WTC11 (cell line): ENCODE measurements around the gene SETDB1. TPM values are rescaled to one million over a fixed set of nuclear protein-coding genes. Genes with fewer than 3 reads are reported as not detected.

Source experiments
- ATAC-seq: fragments of 200-7000 bp; cut with Tn5 transposase; 2 replicates; pipeline ENCODE4 v1.10.0; 2021; ENCODE audit warnings: mild to moderate bottlenecking, moderate library complexity
- CTCF ChIA-PET: fragments of 300-600 bp; sonication (Branson Sonifier 250); formaldehyde crosslinking; loops from one replicate; lab custom pipeline; 2021; ENCODE audit warnings: antibody characterized with exemption; lab: Charles Lee
- POLR2A ChIA-PET: fragments of 350-600 bp; sonication (Branson Sonifier 250); formaldehyde crosslinking; loops from one replicate; lab custom pipeline; 2021; ENCODE audit warnings: antibody characterized with exemption; lab: Charles Lee
- DNase-seq: peaks from one replicate; pipeline ENCODE4 v3.0.0; 2021; ENCODE audit warnings: low spot score
- H3K27ac Mint-ChIP-seq: 2 replicates; pipeline ENCODE4 v1.8.0; 2021; ENCODE audit warnings: mixed read lengths
- H3K27me3 Mint-ChIP-seq: 2 replicates; pipeline ENCODE4 v1.8.0; 2021; ENCODE audit warnings: low read depth, mild to moderate bottlenecking, moderate library complexity, mixed read lengths
- H3K36me3 Mint-ChIP-seq: 2 replicates; pipeline ENCODE4 v1.8.0; 2021; ENCODE audit warnings: mixed read lengths
- H3K4me1 Mint-ChIP-seq: 2 replicates; pipeline ENCODE4 v1.8.0; 2022; ENCODE audit warnings: mixed read lengths
- H3K4me3 Mint-ChIP-seq: 2 replicates; pipeline ENCODE4 v1.8.0; 2021; ENCODE audit warnings: mild to moderate bottlenecking, moderate library complexity, mixed read lengths
- H3K9me3 Mint-ChIP-seq: 2 replicates; pipeline ENCODE4 v1.8.0; 2021; ENCODE audit warnings: mixed read lengths
- FOXJ3 ChIP-seq: sonication (generic); formaldehyde crosslinking; IDR thresholded peaks from 2 replicates; pipeline ENCODE4 v1.9.0; 2021; ENCODE audit warnings: missing genetic modification reagents, mild to moderate bottlenecking, borderline replicate concordance
- GABPB1 ChIP-seq: sonication (generic); formaldehyde crosslinking; IDR thresholded peaks from 2 replicates; pipeline ENCODE4 v1.8.1; 2023; ENCODE audit warnings: mild to moderate bottlenecking, missing genetic modification reagents
- GRHL2 ChIP-seq: fragments of 250-450 bp; sonication (Bioruptor Pico); IDR thresholded peaks from 2 replicates; pipeline ENCODE4 v1.8.0; 2022; ENCODE audit warnings: mild to moderate bottlenecking, moderate library complexity; ENCODE audit not compliant: insufficient replicate concordance, severe bottlenecking
- GTF2I ChIP-seq: fragments of 250-450 bp; sonication (Bioruptor Pico); conservative IDR thresholded peaks from 2 replicates; pipeline ENCODE4 v1.4.0; 2021; ENCODE audit warnings: mild to moderate bottlenecking
- IRF2 ChIP-seq: sonication (generic); formaldehyde crosslinking; IDR thresholded peaks from 2 replicates; pipeline ENCODE4 v1.8.0; 2022; ENCODE audit warnings: low read depth, missing genetic modification reagents, borderline replicate concordance
- RORB ChIP-seq: fragments of 250-450 bp; sonication (Bioruptor Pico); IDR thresholded peaks from 2 replicates; pipeline ENCODE4 v1.9.0; 2021; ENCODE audit warnings: mild to moderate bottlenecking
- SOX15 ChIP-seq: fragments of 250-450 bp; sonication (Bioruptor Pico); IDR thresholded peaks from 2 replicates; pipeline ENCODE4 v1.9.0; 2021; ENCODE audit warnings: mild to moderate bottlenecking
- ZNF219 ChIP-seq: sonication (generic); formaldehyde crosslinking; IDR thresholded peaks from 2 replicates; pipeline ENCODE4 v1.8.0; 2023; ENCODE audit warnings: missing genetic modification reagents, mild to moderate bottlenecking, borderline replicate concordance
- ZNF396 ChIP-seq: fragments of 250-450 bp; sonication (Bioruptor Pico); IDR thresholded peaks from 2 replicates; pipeline ENCODE4 v1.8.0; 2021; ENCODE audit warnings: mild to moderate bottlenecking, moderate library complexity, borderline replicate concordance
- total RNA-seq: library from RNA; stranded (reverse); gene quantifications from 3 replicates; pipeline ENCODE4 v1.2.3, GENCODE V29; 2021
- TF ChIP-seq, protein P1 (sequence below): fragments of 250-450 bp; sonication (Bioruptor Pico); IDR thresholded peaks from 2 replicates; pipeline ENCODE4 v1.9.0; 2021; ENCODE audit warnings: mild to moderate bottlenecking, borderline replicate concordance
- TF ChIP-seq, protein P2 (sequence below): sonication (generic); formaldehyde crosslinking; IDR thresholded peaks from 2 replicates; pipeline ENCODE4 v1.8.0; 2023; ENCODE audit warnings: mild to moderate bottlenecking, missing genetic modification reagents
- TF ChIP-seq, protein P3 (sequence below): fragments of 250-450 bp; sonication (Bioruptor Pico); IDR thresholded peaks from 2 replicates; pipeline ENCODE4 v1.9.0; 2021; ENCODE audit warnings: moderate library complexity, mild to moderate bottlenecking, inconsistent platforms, borderline replicate concordance
- TF ChIP-seq, protein P4 (sequence below): fragments of 200-600 bp; IDR thresholded peaks from 2 replicates; pipeline ENCODE4 v1.8.0; 2022; ENCODE audit warnings: antibody characterized with exemption
- TF ChIP-seq, protein P5 (sequence below): sonication (generic); formaldehyde crosslinking; IDR thresholded peaks from 2 replicates; pipeline ENCODE4 v1.8.0; 2022; ENCODE audit warnings: mild to moderate bottlenecking, missing genetic modification reagents
- TF ChIP-seq, protein P6 (sequence below): sonication (generic); formaldehyde crosslinking; conservative IDR thresholded peaks from 2 replicates; pipeline ENCODE4 v1.8.1; 2023; ENCODE audit warnings: mild to moderate bottlenecking, low read depth, missing genetic modification reagents, moderate library complexity
- TF ChIP-seq, protein P7 (sequence below): sonication (generic); formaldehyde crosslinking; IDR thresholded peaks from 2 replicates; pipeline ENCODE4 v1.8.1; 2022; ENCODE audit warnings: missing genetic modification reagents, borderline replicate concordance
- TF ChIP-seq, protein P8 (sequence below): sonication (generic); formaldehyde crosslinking; IDR thresholded peaks from 2 replicates; pipeline ENCODE4 v1.8.1; 2023; ENCODE audit warnings: mild to moderate bottlenecking, missing genetic modification reagents, moderate library complexity

SETDB1 gene
- total RNA-seq, 1 experiment from 2014 or later = 53.1 TPM

DNA sequence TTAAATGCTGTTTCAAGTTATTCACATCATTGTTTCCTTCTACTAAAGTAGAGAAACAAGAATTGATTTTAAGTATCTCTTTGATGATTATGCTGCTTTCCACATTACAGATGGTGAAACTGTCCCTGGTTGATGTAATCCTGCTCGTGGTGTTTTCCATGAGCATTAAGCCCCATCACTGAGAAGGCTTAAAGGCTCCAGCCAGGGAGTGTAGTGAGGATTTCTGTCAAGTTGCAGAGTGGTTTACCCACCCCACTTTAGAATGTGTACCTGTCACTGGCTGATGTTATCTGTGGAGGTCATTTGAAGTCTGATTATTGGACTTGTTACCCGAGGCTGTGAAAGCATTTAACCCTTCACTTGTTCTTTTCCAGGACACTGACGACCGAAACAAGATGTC lies 35.6 kb downstream of the SETDB1 start:
- ATAC-seq (no peak), DNase-seq (no peak)
- H3K36me3 Mint-ChIP-seq = peaks cover 85% of the 10 kb centered on the region
- no peaks in the 10 kb centered on the region for H3K4me1 Mint-ChIP-seq
- H3K9me3 Mint-ChIP-seq = no peaks in the 10 kb centered on the region
- ChIA-PET CTCF (interaction anchor here (1.0 to 1.7 kb wide), 3 partner anchors 10 to 35 kb away, joined by 3 to 5 read pairs (median 5); no protein-coding TSS in a partner anchor), POLR2A (no interaction called here)
- no peak overlapping the region for H3K27ac Mint-ChIP-seq
- TF ChIP-seq, protein P1, sequence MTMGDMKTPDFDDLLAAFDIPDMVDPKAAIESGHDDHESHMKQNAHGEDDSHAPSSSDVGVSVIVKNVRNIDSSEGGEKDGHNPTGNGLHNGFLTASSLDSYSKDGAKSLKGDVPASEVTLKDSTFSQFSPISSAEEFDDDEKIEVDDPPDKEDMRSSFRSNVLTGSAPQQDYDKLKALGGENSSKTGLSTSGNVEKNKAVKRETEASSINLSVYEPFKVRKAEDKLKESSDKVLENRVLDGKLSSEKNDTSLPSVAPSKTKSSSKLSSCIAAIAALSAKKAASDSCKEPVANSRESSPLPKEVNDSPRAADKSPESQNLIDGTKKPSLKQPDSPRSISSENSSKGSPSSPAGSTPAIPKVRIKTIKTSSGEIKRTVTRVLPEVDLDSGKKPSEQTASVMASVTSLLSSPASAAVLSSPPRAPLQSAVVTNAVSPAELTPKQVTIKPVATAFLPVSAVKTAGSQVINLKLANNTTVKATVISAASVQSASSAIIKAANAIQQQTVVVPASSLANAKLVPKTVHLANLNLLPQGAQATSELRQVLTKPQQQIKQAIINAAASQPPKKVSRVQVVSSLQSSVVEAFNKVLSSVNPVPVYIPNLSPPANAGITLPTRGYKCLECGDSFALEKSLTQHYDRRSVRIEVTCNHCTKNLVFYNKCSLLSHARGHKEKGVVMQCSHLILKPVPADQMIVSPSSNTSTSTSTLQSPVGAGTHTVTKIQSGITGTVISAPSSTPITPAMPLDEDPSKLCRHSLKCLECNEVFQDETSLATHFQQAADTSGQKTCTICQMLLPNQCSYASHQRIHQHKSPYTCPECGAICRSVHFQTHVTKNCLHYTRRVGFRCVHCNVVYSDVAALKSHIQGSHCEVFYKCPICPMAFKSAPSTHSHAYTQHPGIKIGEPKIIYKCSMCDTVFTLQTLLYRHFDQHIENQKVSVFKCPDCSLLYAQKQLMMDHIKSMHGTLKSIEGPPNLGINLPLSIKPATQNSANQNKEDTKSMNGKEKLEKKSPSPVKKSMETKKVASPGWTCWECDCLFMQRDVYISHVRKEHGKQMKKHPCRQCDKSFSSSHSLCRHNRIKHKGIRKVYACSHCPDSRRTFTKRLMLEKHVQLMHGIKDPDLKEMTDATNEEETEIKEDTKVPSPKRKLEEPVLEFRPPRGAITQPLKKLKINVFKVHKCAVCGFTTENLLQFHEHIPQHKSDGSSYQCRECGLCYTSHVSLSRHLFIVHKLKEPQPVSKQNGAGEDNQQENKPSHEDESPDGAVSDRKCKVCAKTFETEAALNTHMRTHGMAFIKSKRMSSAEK (CRISPR knock-in tag) = no peak
- TF ChIP-seq, protein P2, sequence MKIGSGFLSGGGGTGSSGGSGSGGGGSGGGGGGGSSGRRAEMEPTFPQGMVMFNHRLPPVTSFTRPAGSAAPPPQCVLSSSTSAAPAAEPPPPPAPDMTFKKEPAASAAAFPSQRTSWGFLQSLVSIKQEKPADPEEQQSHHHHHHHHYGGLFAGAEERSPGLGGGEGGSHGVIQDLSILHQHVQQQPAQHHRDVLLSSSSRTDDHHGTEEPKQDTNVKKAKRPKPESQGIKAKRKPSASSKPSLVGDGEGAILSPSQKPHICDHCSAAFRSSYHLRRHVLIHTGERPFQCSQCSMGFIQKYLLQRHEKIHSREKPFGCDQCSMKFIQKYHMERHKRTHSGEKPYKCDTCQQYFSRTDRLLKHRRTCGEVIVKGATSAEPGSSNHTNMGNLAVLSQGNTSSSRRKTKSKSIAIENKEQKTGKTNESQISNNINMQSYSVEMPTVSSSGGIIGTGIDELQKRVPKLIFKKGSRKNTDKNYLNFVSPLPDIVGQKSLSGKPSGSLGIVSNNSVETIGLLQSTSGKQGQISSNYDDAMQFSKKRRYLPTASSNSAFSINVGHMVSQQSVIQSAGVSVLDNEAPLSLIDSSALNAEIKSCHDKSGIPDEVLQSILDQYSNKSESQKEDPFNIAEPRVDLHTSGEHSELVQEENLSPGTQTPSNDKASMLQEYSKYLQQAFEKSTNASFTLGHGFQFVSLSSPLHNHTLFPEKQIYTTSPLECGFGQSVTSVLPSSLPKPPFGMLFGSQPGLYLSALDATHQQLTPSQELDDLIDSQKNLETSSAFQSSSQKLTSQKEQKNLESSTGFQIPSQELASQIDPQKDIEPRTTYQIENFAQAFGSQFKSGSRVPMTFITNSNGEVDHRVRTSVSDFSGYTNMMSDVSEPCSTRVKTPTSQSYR (CRISPR knock-in tag) = no peak
- TF ChIP-seq, protein P3, sequence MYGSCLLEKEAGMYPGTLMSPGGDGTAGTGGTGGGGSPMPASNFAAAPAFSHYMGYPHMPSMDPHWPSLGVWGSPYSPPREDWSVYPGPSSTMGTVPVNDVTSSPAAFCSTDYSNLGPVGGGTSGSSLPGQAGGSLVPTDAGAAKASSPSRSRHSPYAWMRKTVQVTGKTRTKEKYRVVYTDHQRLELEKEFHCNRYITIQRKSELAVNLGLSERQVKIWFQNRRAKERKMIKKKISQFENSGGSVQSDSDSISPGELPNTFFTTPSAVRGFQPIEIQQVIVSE (CRISPR knock-in tag) = no peak
- TF ChIP-seq, protein P4, sequence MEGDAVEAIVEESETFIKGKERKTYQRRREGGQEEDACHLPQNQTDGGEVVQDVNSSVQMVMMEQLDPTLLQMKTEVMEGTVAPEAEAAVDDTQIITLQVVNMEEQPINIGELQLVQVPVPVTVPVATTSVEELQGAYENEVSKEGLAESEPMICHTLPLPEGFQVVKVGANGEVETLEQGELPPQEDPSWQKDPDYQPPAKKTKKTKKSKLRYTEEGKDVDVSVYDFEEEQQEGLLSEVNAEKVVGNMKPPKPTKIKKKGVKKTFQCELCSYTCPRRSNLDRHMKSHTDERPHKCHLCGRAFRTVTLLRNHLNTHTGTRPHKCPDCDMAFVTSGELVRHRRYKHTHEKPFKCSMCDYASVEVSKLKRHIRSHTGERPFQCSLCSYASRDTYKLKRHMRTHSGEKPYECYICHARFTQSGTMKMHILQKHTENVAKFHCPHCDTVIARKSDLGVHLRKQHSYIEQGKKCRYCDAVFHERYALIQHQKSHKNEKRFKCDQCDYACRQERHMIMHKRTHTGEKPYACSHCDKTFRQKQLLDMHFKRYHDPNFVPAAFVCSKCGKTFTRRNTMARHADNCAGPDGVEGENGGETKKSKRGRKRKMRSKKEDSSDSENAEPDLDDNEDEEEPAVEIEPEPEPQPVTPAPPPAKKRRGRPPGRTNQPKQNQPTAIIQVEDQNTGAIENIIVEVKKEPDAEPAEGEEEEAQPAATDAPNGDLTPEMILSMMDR = no peak
- TF ChIP-seq, protein P5, sequence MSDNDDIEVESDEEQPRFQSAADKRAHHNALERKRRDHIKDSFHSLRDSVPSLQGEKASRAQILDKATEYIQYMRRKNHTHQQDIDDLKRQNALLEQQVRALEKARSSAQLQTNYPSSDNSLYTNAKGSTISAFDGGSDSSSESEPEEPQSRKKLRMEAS (CRISPR knock-in tag) = no peak
- TF ChIP-seq SOX15 (CRISPR knock-in tag) = no peak
- TF ChIP-seq ZNF219 (CRISPR knock-in tag) = no peak
- TF ChIP-seq, protein P6, sequence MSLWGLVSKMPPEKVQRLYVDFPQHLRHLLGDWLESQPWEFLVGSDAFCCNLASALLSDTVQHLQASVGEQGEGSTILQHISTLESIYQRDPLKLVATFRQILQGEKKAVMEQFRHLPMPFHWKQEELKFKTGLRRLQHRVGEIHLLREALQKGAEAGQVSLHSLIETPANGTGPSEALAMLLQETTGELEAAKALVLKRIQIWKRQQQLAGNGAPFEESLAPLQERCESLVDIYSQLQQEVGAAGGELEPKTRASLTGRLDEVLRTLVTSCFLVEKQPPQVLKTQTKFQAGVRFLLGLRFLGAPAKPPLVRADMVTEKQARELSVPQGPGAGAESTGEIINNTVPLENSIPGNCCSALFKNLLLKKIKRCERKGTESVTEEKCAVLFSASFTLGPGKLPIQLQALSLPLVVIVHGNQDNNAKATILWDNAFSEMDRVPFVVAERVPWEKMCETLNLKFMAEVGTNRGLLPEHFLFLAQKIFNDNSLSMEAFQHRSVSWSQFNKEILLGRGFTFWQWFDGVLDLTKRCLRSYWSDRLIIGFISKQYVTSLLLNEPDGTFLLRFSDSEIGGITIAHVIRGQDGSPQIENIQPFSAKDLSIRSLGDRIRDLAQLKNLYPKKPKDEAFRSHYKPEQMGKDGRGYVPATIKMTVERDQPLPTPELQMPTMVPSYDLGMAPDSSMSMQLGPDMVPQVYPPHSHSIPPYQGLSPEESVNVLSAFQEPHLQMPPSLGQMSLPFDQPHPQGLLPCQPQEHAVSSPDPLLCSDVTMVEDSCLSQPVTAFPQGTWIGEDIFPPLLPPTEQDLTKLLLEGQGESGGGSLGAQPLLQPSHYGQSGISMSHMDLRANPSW (CRISPR knock-in tag) = no peak
- TF ChIP-seq, protein P7, sequence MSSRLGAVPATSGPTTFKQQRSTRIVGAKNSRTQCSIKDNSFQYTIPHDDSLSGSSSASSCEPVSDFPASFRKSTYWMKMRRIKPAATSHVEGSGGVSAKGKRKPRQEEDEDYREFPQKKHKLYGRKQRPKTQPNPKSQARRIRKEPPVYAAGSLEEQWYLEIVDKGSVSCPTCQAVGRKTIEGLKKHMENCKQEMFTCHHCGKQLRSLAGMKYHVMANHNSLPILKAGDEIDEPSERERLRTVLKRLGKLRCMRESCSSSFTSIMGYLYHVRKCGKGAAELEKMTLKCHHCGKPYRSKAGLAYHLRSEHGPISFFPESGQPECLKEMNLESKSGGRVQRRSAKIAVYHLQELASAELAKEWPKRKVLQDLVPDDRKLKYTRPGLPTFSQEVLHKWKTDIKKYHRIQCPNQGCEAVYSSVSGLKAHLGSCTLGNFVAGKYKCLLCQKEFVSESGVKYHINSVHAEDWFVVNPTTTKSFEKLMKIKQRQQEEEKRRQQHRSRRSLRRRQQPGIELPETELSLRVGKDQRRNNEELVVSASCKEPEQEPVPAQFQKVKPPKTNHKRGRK (CRISPR knock-in tag) = no peak
- TF ChIP-seq GRHL2 = no peak
- TF ChIP-seq, protein P8, sequence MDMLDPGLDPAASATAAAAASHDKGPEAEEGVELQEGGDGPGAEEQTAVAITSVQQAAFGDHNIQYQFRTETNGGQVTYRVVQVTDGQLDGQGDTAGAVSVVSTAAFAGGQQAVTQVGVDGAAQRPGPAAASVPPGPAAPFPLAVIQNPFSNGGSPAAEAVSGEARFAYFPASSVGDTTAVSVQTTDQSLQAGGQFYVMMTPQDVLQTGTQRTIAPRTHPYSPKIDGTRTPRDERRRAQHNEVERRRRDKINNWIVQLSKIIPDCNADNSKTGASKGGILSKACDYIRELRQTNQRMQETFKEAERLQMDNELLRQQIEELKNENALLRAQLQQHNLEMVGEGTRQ (CRISPR knock-in tag) = no peak
- no peak for TF ChIP-seq GTF2I
- no peak for TF ChIP-seq IRF2 (CRISPR knock-in tag)
- no peak for TF ChIP-seq GABPB1 (CRISPR knock-in tag)
- TF ChIP-seq FOXJ3 (CRISPR knock-in tag) = no peak
- no peak for TF ChIP-seq ZNF396
- no peak for TF ChIP-seq RORB (CRISPR knock-in tag)
- H3K27me3 Mint-ChIP-seq = no peaks in the 10 kb centered on the region
- no peak overlapping the region for H3K4me3 Mint-ChIP-seq
